Cardiac muscle cell (in vitro differentiated cells and primary cell): ENCODE measurements around the gene RARG. TPM values are rescaled to one million over a fixed set of nuclear protein-coding genes. Genes with fewer than 3 reads are reported as not detected.
A peak's percentile ranks its signal among the peaks of the same experiment; 100 is the strongest.

Source experiments
- DNase-seq, 2 donors: peaks; one replicate each; pipeline versions ENCODE4 v3.0.0 to v3.0.0-alpha.2; 2010 to 2017; ENCODE audit warnings: low read depth in 1 of 2, low spot score in 1 of 2
- H3K27ac ChIP-seq: fragments of 200-600 bp; sonication (generic); 2 replicates; pipeline ENCODE4 v1.5.1; 2016
- H3K27me3 ChIP-seq: fragments of 200-600 bp; sonication (generic); 2 replicates; pipeline ENCODE4 v1.6.0; 2016; ENCODE audit warnings: control low read depth
- H3K36me3 ChIP-seq: fragments of 200-600 bp; sonication (generic); 2 replicates; pipeline ENCODE4 v1.5.1; 2016; ENCODE audit warnings: control low read depth
- H3K4me1 ChIP-seq: fragments of 200-600 bp; sonication (generic); 2 replicates; pipeline ENCODE4 v1.8.1; 2017; ENCODE audit warnings: low read depth, mild to moderate bottlenecking, mixed run types
- H3K4me3 ChIP-seq: fragments of 200-600 bp; sonication (generic); 2 replicates; pipeline ENCODE4 v1.5.1; 2016; ENCODE audit warnings: mild to moderate bottlenecking
- H3K9me3 ChIP-seq: fragments of 200-600 bp; sonication (generic); 2 replicates; pipeline ENCODE4 v1.5.1; 2017; ENCODE audit warnings: low read depth, mild to moderate bottlenecking, control low read depth
- CTCF ChIP-seq: IDR thresholded peaks from 2 replicates; pipeline ENCODE4 v1.5.1; 2012; ENCODE audit warnings: low read depth, mild to moderate bottlenecking, low read length
- polyA plus RNA-seq: library from polyadenylated mRNA; unstranded; fragments of >200 nt; fragmentation: Nextera tagmentation; extraction: Ambion mirVana; gene quantifications from 2 replicates; pipeline ENCODE4 v1.2.1, GENCODE V29; 2016
- total RNA-seq: library from RNA; depleted of rRNA; stranded (reverse); fragments of >200 nt; gene quantifications from 2 replicates; pipeline ENCODE4 v1.2.3, GENCODE V29; 2016

The RARG gene
- total and polyA plus RNA-seq, 2 experiments from 2014 or later = 13.0 to 30.4 TPM

DNA sequence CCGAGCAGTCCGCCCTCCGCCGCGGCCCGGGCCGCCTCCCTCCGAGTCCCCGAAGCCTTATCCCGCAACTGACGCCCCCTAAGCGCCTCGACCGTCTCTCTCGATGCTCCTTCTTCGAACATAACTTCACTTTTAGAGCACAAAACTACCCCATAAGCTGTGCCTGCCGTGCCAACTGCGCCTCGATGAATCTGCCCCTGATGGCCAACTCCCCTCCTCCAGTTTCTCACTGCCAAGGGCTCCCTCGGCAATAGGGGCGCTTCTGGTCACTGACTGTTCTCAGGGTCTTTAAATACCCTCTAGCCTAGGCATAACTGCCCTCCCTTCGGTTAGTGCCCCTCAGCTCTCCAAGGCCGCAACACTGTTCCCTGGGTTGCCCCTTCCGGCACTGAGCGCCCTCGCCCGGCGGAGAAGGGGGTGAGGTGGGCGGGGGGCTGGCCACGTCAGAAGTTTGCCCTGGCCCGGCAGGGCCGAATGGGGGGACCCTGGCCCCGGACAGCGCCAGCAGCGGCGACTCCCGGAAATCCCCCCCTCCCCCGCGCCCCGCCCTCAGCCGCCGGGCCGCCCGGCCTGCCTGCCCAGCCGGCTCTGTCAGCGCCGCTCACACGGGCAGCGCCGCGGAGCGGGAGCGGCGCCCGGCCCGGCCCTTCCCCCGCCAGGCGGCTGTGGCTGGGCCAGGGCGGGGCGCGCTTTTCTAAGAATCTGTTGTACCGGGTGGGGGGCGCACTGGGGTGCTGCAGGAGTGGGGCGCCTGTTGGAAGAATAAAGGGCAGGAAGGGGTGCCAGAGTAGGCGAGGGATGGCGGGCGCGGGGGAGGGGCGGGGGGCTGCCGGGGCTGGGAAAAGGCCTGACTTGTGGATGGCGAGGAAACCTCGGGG lies 10.6 kb downstream of the RARG start:
- DNase-seq = peak; percentile 73 to 85
- peak overlapping the region; percentile 93 for H3K27ac ChIP-seq
- TF ChIP-seq CTCF = peak; percentile 32
- H3K4me3 ChIP-seq = peak overlapping the region; percentile 55
- no peaks in the 10 kb centered on the region for H3K36me3 ChIP-seq
- no peaks in the 10 kb centered on the region for H3K9me3 ChIP-seq
- H3K4me1 ChIP-seq = peaks cover 55% of the 10 kb centered on the region
- H3K27me3 ChIP-seq = no peaks in the 10 kb centered on the region

DNA sequence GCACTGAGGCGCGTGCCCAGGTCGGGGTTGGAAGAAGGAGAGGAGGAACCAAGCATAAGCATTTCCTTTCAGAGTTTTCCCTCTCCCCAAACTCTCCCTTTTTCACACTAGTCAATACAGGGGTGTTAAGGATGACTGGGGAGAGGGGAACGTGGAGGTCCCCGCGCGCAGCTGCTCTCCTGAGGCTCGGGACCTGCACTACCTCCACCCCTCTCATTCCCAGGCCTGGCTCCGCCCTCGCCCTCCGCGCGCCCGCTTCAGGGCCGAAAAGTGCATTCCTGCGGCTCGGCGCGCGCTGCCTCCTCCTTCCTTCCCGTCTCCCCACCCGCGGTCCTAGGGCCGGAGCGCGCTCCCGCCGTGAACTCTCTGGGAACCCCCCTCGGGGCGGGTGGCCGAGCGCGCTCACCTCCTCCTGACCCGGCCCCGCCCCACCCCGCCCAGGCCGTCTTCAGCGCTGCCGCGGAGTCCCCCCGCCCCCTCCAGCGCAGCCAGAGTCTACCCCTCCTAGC lies 11.3 kb downstream of the RARG start:
- Histone ChIP-seq H3K27me3 (no peaks in the 10 kb centered on the region), H3K27ac (peak overlapping the region; percentile 93), H3K4me3 (peak overlapping the region; percentile 55), H3K4me1 (peaks cover 52% of the 10 kb centered on the region), H3K9me3 (no peaks in the 10 kb centered on the region), H3K36me3 (no peaks in the 10 kb centered on the region)
- peak; percentile 98 for DNase-seq
- no peak for TF ChIP-seq CTCF

DNA sequence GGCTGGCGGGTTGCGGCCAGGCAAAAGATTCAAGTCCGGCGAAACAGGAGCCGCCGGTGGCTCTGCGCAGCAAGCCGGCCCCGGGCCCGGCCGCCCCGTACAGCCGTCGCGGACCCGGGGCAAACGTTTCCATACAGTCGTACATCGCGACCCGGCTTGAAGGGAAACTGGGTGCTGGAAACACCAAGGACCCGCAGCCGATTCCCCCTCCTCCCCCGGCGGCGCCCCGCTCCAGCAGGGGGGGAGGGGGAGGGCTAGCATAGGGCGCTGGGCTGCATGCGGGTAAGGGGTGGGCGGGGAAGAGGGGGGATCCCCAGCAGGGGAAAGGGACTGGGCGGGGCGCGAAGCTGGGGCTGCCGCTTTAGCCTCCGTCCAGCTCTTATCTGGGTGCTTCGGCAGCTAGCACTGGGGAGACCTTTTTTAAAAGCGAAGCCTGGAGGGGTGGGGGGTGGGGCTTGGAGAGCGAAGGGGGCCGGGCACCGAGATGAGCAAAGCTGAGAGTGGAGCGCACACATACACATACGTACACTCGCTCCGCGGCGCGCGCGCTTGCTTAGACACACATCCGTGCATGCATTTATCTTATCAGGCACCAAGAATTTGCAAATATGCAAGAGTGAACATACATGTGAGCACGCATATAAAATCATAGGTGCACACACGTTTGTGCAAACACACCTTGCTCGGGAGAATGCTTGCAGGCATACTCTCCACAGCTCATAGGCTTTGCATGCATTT lies 11.9 kb downstream of the RARG start:
- Histone ChIP-seq H3K36me3 (no peaks in the 10 kb centered on the region), H3K4me3 (peak overlapping the region; percentile 55), H3K27ac (peak overlapping the region; percentile 93), H3K4me1 (peaks cover 46% of the 10 kb centered on the region), H3K27me3 (no peaks in the 10 kb centered on the region), H3K9me3 (no peaks in the 10 kb centered on the region)
- peak; percentile 81 to 84 for DNase-seq
- TF ChIP-seq CTCF = no peak

GRCh38 chr12:53219292-53219955 lies 12.6 kb downstream of the RARG start:
- H3K4me1 ChIP-seq = peaks cover 38% of the 10 kb centered on the region

More at GRCh38 chr12:53219292-53219955, 12.6 kb downstream of the RARG start:
- H3K27me3 ChIP-seq = no peaks in the 10 kb centered on the region
- no peaks in the 10 kb centered on the region for H3K9me3 ChIP-seq
- TF ChIP-seq CTCF = no peak
- DNase-seq = peak in 1 of 2 donors; percentile 56
- H3K27ac ChIP-seq = peak overlapping the region; percentile 9
- H3K4me3 ChIP-seq = peak overlapping the region; percentile 55
- H3K36me3 ChIP-seq = no peaks in the 10 kb centered on the region
